SK-N-MC (cell line): ENCODE measurements around the gene CAMTA1.

Experiments
- EZH2 ChIP-seq: fragments of 200-600 bp; sonication (generic); IDR thresholded peaks from one replicate; pipeline ENCODE4 v1.6.1; 2017; ENCODE audit warnings: antibody characterized with exemption
- FOXP2 ChIP-seq: optimal IDR thresholded peaks from 2 replicates; pipeline ENCODE3; 2011; ENCODE audit warnings: mild to moderate bottlenecking, moderate library complexity; ENCODE audit not compliant: insufficient read depth; ENCODE audit errors: extremely low read length, control extremely low read depth
- POLR2AphosphoS5 ChIP-seq: IDR thresholded peaks from 2 replicates; pipeline ENCODE4 v1.6.1; 2012; ENCODE audit warnings: mild to moderate bottlenecking, low read depth, low read length, borderline replicate concordance

DNA sequence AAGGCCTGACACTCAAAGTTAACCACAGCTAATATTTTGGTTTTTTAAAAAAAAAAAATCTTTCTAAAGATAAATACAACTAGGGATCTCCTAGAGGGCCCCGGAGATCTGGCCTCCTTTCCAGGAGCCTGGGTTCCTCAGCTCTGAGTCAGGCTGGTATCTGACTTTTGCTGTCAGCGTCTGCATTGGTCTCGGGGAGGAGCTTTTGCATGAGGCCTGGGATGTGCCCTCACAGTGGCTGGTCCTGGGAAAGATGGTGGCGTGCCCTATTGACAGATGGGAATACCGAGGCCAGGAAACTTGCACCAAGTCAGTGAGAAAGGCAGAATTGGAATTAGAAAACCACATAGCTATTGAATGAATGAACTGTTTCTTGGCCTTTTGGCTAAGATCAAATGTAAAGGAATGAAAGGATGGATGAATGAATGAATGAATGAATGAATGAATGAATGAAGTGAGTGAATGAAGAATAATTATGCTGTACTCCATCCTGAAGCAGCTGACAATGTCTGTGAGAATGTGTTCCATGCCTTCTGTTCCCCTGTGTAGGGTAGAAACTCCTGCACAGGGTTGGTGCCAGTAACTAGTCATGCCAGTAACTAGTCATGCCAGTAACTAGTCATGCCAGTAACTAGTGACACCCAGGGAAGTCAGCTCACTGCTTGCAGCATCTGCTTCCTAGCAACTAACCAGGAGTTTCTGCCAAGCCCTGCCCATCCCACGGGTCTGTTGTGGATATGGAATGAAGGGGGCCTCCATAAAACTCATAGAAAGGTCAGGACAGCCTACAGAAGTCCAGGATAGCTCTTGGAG lies 743.3 kb downstream of the CAMTA1 start:
- TF ChIP-seq POLR2AphosphoS5 (no peak), EZH2 (no peak), FOXP2 (no peak)
